Mesenchymal stem cell (in vitro differentiated cells and primary cell): ENCODE data around the gene ZNF546.

Experiments
- DNase-seq: peaks from one replicate; pipeline ENCODE4 v3.0.0-alpha.2; 2013
- H2AFZ ChIP-seq: one replicate; pipeline ENCODE4 v1.6.1; 2013; ENCODE audit warnings: low read depth, mild to moderate bottlenecking, control low read depth, inconsistent platforms, low read length, moderate library complexity
- H2AK5ac ChIP-seq: 2 replicates; pipeline ENCODE4 v1.6.1; 2013; ENCODE audit warnings: low read length, moderate library complexity, mild to moderate bottlenecking, inconsistent platforms; ENCODE audit not compliant: severe bottlenecking
- H2BK120ac ChIP-seq: one replicate; pipeline ENCODE4 v1.6.1; 2013; ENCODE audit warnings: low read depth, mild to moderate bottlenecking, inconsistent platforms, low read length, moderate library complexity
- H2BK12ac ChIP-seq, 2 experiments: one replicate each; pipeline ENCODE4 v1.6.1; 2013; ENCODE audit warnings: inconsistent platforms in 2 of 2, low read length in 2 of 2, mild to moderate bottlenecking in 2 of 2, moderate library complexity in 2 of 2, control low read depth in 1 of 2
- H2BK15ac ChIP-seq: one replicate; pipeline ENCODE4 v1.6.1; 2013; ENCODE audit warnings: mild to moderate bottlenecking, low read depth, inconsistent platforms; ENCODE audit not compliant: poor library complexity, severe bottlenecking
- H2BK5ac ChIP-seq: 2 replicates; pipeline ENCODE4 v1.6.1; 2013; ENCODE audit warnings: low read depth, mild to moderate bottlenecking, low read length, control low read depth, inconsistent platforms; ENCODE audit not compliant: poor library complexity, severe bottlenecking
- H3K14ac ChIP-seq, 2 experiments: one replicate each; pipeline ENCODE4 v1.6.1; 2013; ENCODE audit warnings: inconsistent platforms in 2 of 2, low read length in 2 of 2, control low read depth in 1 of 2, mild to moderate bottlenecking in 1 of 2, moderate library complexity in 1 of 2
- H3K18ac ChIP-seq, 2 experiments: one replicate each; pipeline ENCODE4 v1.6.1; 2013; ENCODE audit warnings: inconsistent platforms in 2 of 2, low read length in 2 of 2, control low read depth in 1 of 2, low read depth in 1 of 2, mild to moderate bottlenecking in 1 of 2
- H3K23ac ChIP-seq, 2 experiments: one replicate each; pipeline ENCODE4 v1.6.1; 2013; ENCODE audit warnings: inconsistent platforms in 2 of 2, low read length in 2 of 2, mild to moderate bottlenecking in 2 of 2, moderate library complexity in 2 of 2, control low read depth in 1 of 2
- H3K27ac ChIP-seq: 2 replicates; pipeline ENCODE4 v1.5.1; 2013; ENCODE audit warnings: mild to moderate bottlenecking, moderate library complexity, low read length, control low read depth, inconsistent platforms; ENCODE audit not compliant: poor library complexity, severe bottlenecking
- H3K27me3 ChIP-seq, 2 experiments: 2 replicates each; pipeline versions ENCODE4 v1.6.1 to v1.7.0; 2013; ENCODE audit warnings: low read length in 2 of 2, mild to moderate bottlenecking in 2 of 2, moderate library complexity in 2 of 2, control low read depth in 1 of 2, inconsistent platforms in 1 of 2; ENCODE audit not compliant: control insufficient read depth in 1 of 2, insufficient read depth in 1 of 2
- H3K36me3 ChIP-seq, 2 experiments: 2 replicates each; pipeline versions ENCODE4 v1.6.1 to v1.7.0; 2013; ENCODE audit warnings: low read length in 2 of 2, control low read depth in 1 of 2, inconsistent platforms in 1 of 2, low read depth in 1 of 2, mild to moderate bottlenecking in 1 of 2; ENCODE audit not compliant: insufficient read depth in 2 of 2, control insufficient read depth in 1 of 2
- H3K4ac ChIP-seq, 2 experiments: one replicate each; pipeline ENCODE4 v1.6.1; 2013; ENCODE audit warnings: inconsistent platforms in 2 of 2, low read length in 2 of 2, mild to moderate bottlenecking in 2 of 2, moderate library complexity in 2 of 2, control low read depth in 1 of 2, low read depth in 1 of 2
- H3K4me1 ChIP-seq: 2 replicates; pipeline ENCODE4 v1.6.1; 2013; ENCODE audit warnings: low read depth, low read length, control low read depth; ENCODE audit not compliant: control insufficient read depth, insufficient read depth
- H3K4me2 ChIP-seq: 2 replicates; pipeline ENCODE4 v1.6.1; 2013; ENCODE audit warnings: low read length, mild to moderate bottlenecking, inconsistent platforms; ENCODE audit not compliant: poor library complexity, severe bottlenecking
- H3K4me3 ChIP-seq, 2 experiments: 2 replicates each; pipeline versions ENCODE4 v1.5.1 to v1.7.0; 2013; ENCODE audit warnings: low read length in 2 of 2, mild to moderate bottlenecking in 2 of 2, control low read depth in 1 of 2, low read depth in 1 of 2; ENCODE audit not compliant: insufficient read depth in 1 of 2
- H3K79me1 ChIP-seq: replicated peaks from 2 replicates; pipeline ENCODE4 v1.6.1; 2013; ENCODE audit warnings: mild to moderate bottlenecking, control low read depth, low read length, inconsistent platforms; ENCODE audit not compliant: poor library complexity, severe bottlenecking
- H3K9ac ChIP-seq: 2 replicates; pipeline ENCODE4 v1.7.0; 2013; ENCODE audit warnings: mild to moderate bottlenecking, low read length, moderate library complexity
- H3K9me3 ChIP-seq: 2 replicates; pipeline ENCODE4 v1.7.0; 2013; ENCODE audit warnings: mild to moderate bottlenecking, low read length; ENCODE audit not compliant: control insufficient read depth
- H4K8ac ChIP-seq: one replicate; pipeline ENCODE4 v1.6.1; 2013; ENCODE audit warnings: inconsistent platforms, mild to moderate bottlenecking, low read length, moderate library complexity
- H4K91ac ChIP-seq: one replicate; pipeline ENCODE4 v1.6.1; 2013; ENCODE audit warnings: mild to moderate bottlenecking, low read length, inconsistent platforms
- WGBS: methylation state at CpG from one replicate; pipeline ENCODE4 v1.1.7; 2013; ENCODE audit warnings: mixed read lengths; 5-methylcytosine and 5-hydroxymethylcytosine counted together

The ZNF546 gene

GRCh38 chr19:39963898-39964297, 33.0 kb upstream of the ZNF546 start:
- Histone ChIP-seq H3K14ac (no peak overlapping the region), H3K23ac (no peak overlapping the region), H3K18ac (no peak overlapping the region), H3K4me1 (no peaks in the 10 kb centered on the region), H2BK120ac (no peak overlapping the region), H2BK5ac (no peak overlapping the region), H2BK12ac (no peak overlapping the region), H2AFZ (no peak overlapping the region), H3K79me1 (no peaks in the 10 kb centered on the region), H4K91ac (no peak overlapping the region), H3K9me3 (no peaks in the 10 kb centered on the region), H3K27ac (no peak overlapping the region), H2BK15ac (no peak overlapping the region), H3K27me3 (no peaks in the 10 kb centered on the region), H2AK5ac (no peak overlapping the region), H3K9ac (no peak overlapping the region), H3K36me3 (no peaks in the 10 kb centered on the region), H3K4me3 (no peak overlapping the region), H3K4ac (no peak overlapping the region), H4K8ac (no peak overlapping the region), H3K4me2 (no peak overlapping the region)
- WGBS = 100% methylated on average over 1 of the region's 3 CpGs
- DNase-seq = no peak

DNA sequence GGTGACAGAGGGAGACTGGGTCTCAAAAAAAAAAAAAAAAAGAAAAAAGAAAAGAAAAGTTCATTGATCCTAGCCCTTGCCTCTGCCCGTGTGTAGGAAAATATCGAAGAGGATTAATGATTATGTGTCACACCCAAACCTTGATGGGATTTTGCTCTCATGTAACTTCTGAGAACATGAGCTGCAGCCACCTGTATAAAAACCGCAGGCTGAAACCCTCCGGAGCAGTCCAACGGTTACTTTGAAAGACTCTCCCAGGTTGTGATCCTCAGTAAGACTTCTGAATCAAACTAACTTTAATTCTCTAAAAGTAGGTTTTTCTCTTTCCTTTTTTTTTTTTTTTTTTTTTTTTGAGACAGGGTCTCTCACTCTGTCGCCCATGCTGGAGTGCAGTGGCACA, 30.2 kb upstream of the ZNF546 start:
- Histone ChIP-seq H2BK12ac (no peak overlapping the region), H2AFZ (no peak overlapping the region), H3K36me3 (no peaks in the 10 kb centered on the region), H3K14ac (no peak overlapping the region), H3K9ac (no peak overlapping the region), H2BK120ac (no peak overlapping the region), H4K8ac (no peak overlapping the region), H3K4me3 (no peak overlapping the region), H3K23ac (no peak overlapping the region), H3K27ac (no peak overlapping the region), H3K4ac (no peak overlapping the region), H2BK15ac (no peak overlapping the region), H3K9me3 (no peaks in the 10 kb centered on the region), H3K27me3 (no peaks in the 10 kb centered on the region), H4K91ac (no peak overlapping the region), H2BK5ac (no peak overlapping the region), H3K18ac (no peak overlapping the region), H3K4me2 (no peak overlapping the region), H2AK5ac (no peak overlapping the region), H3K4me1 (peaks cover 4% of the 10 kb centered on the region), H3K79me1 (no peaks in the 10 kb centered on the region)
- DNase-seq = no peak
- 97% methylated on average over 6 of the region's 6 CpGs for WGBS

DNA sequence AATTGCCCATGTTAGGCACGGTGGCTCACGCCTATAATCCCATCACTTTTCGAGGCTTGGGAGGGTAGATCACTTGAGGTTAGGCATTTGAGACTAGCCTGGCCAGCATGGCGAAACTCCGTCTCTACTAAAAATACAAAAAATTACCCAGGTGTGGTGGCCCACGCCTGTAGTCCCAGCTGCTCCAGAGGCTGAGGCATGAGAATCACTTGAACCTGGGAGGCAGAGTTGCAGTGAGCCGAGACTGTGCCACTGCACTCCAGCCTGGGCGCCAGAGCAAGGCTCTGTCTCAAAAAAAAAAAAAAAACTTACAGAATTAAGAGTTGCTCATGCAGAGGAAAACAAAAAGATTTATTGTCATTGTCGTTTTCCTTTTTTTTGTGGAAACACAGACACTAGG, 29.3 kb upstream of the ZNF546 start:
- 91% methylated on average over 9 of the region's 9 CpGs for WGBS
- Histone ChIP-seq H3K79me1 (no peaks in the 10 kb centered on the region), H3K4me3 (no peak overlapping the region), H3K4me2 (no peak overlapping the region), H4K8ac (no peak overlapping the region), H3K23ac (no peak overlapping the region), H3K4ac (no peak overlapping the region), H3K36me3 (peaks cover 5 to 7% of the 10 kb centered on the region in 2 experiments), H2BK5ac (no peak overlapping the region), H3K9ac (no peak overlapping the region), H3K18ac (no peak overlapping the region), H3K27ac (no peak overlapping the region), H2BK12ac (no peak overlapping the region), H4K91ac (no peak overlapping the region), H2AK5ac (no peak overlapping the region), H3K4me1 (peaks cover 10% of the 10 kb centered on the region), H2BK120ac (no peak overlapping the region), H3K14ac (no peak overlapping the region), H3K9me3 (no peaks in the 10 kb centered on the region), H2AFZ (no peak overlapping the region), H2BK15ac (no peak overlapping the region), H3K27me3 (no peaks in the 10 kb centered on the region)
- no peak for DNase-seq

DNA sequence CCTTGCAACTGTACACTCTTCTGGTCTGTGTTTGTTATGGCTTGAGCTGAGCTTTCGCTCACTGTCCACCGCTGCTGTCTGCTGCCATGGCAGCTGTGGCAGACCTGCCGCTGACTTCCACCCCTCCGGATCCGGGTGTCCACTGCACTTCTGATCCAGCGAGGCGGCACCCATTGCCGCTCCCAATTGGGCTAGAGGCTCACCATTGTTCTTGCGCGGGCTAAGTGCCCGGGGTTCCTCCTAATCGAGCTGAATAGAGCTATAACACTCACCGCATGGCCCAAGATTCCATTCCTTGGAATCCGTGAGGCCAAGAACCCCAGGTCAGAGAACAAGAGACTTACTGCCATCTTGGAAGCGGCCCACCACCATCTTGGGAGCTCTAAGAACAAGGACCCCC, 28.1 kb upstream of the ZNF546 start:
- Histone ChIP-seq H4K8ac (peak overlapping the region; percentile 30), H3K79me1 (peaks cover 3% of the 10 kb centered on the region), H3K27ac (no peak overlapping the region), H3K4me1 (peaks cover 10% of the 10 kb centered on the region), H3K18ac (no peak overlapping the region), H3K4me2 (no peak overlapping the region), H2BK120ac (no peak overlapping the region), H2AK5ac (no peak overlapping the region), H3K36me3 (peaks cover 12 to 19% of the 10 kb centered on the region in 2 experiments), H3K23ac (no peak overlapping the region), H2BK12ac (no peak overlapping the region), H3K27me3 (no peaks in the 10 kb centered on the region), H3K4ac (no peak overlapping the region), H2AFZ (no peak overlapping the region), H4K91ac (no peak overlapping the region), H3K9ac (no peak overlapping the region), H2BK5ac (no peak overlapping the region), H3K14ac (no peak overlapping the region), H3K9me3 (no peaks in the 10 kb centered on the region), H3K4me3 (no peak overlapping the region), H2BK15ac (no peak overlapping the region)
- DNase-seq = no peak
- 98% methylated on average over 14 of the region's 15 CpGs for WGBS
